ENCODE data around the gene UBL5.
"Not testable (repeated sequence)": the region's sequence is repeated elsewhere in the genome, so short reads cannot be mapped to it uniquely, and the experiment has no call there.

UBL5 gene

DNA sequence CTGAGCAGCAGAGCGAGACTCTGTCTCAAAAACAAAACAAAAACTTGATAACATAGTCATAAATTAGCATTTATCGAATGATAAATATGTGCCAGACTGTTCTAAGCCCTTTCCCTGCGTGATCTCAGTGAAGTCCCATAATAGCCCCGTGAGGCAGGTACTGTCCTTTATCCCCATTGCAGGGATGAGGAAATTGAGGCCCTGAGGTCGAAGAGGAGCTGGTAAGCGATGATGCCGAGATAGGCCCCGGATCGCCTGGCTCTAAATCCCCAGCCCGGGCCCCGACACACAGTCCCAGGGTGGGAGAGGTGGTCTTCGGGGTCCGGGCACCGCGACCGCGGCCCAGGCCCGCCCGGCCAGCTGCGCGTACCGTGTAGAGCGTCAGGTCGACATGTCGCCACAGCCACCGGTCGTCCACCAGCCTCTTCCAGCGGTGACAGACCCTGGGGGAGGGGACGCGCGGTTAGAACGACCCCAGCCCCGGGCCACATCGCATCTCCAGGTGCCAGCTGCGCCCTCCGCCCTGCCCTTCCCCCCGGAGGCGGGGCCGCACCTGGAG, 9.5 kb upstream of the UBL5 start:
- DNase-seq, result no peak

- peak; percentile 94 to 100 for DNase-seq
Measured at GRCh38 chr19:9818734-9819595, 8.8 kb upstream of the UBL5 start, which contains the start of gene FBXL12. FBXL12 (minus strand) TSS chr19:9819079; CDS start chr19:9818813, 266 bp downstream.

DNA sequence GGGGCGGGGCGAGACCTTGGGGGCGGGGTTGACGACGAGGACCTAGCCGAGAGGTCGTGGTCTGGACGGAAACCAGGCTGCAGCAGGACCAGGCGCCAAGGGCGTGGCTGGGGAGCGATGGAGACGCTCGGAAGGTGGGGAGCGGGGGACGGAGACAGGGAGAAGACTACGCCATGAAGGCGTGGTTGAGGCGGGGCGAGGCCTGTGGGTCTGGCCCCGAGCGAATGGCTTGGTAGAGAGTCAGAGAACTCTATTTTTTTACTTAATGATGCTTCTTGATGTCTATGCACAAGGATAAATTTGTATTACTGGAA, 8.2 kb upstream of the UBL5 start:
- DNase-seq, result no peak

DNA sequence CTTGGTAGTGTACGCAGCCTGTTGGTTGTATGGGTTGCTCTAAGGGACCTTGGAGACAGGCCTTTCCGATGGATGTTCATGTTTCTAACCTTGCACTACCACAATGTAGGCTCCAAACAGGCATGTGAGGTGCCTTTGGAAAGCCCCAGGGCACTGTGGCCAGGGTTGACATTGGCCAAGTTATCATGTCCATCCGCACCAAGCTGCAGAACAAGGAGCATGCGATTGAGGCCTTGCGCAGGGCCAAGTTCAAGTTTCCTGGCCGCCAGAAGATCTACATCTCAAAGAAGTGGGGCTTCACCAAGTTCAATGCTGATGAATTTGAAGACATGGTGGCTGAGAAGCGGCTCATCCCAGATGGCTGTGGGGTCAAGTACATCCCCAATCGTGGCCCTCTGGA, 7.7 kb upstream of the UBL5 start:
- not testable (repeated sequence) for DNase-seq

GRCh38 chr19:9823816-9824215, 3.9 kb upstream of the UBL5 start:
- no peak for DNase-seq

DNA sequence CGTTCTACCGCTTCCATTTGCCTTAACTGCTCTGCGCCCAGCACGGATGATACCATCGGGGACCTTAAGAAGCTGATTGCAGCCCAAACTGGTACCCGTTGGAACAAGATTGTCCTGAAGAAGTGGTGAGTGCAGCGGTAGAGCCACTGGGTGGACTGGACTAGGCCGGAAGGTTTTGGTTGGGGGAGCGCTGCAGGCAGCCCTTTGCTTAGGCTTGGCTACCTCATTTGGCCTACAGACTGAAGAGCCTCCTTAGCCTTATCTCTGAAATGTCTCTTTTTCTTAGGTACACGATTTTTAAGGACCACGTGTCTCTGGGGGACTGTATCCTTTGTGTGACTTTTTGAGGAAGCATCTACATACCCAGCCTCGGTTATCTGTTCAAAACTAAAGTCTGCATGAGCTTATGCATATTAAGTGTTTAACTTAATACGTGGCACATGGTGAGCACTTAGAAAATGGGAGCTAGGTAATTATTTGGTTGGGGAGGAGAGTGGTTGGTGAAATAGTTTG, 889 bp downstream of the UBL5 start:
- DNase-seq, result no peak

DNA sequence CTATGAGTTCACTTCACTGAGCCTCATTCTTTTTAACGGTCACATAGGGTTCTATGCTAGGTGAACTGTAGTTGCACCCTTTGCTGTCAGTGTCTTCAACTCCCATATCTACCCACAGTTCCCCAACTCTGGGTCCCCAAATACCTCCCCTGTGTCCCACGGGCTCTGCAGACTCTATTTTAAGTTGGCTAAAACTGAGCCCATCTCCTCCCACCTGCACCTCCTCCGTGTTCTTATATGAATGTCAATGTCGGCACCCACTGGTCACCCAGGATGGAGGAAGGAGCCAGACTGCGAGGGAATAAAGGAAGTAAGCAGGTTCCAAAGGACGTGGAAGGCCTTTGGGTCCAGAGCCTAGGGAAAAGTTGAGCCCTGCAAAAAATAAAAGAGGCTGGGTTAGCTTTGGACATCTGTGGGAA, 6.6 kb downstream of the UBL5 start:
- no peak for DNase-seq

DNA sequence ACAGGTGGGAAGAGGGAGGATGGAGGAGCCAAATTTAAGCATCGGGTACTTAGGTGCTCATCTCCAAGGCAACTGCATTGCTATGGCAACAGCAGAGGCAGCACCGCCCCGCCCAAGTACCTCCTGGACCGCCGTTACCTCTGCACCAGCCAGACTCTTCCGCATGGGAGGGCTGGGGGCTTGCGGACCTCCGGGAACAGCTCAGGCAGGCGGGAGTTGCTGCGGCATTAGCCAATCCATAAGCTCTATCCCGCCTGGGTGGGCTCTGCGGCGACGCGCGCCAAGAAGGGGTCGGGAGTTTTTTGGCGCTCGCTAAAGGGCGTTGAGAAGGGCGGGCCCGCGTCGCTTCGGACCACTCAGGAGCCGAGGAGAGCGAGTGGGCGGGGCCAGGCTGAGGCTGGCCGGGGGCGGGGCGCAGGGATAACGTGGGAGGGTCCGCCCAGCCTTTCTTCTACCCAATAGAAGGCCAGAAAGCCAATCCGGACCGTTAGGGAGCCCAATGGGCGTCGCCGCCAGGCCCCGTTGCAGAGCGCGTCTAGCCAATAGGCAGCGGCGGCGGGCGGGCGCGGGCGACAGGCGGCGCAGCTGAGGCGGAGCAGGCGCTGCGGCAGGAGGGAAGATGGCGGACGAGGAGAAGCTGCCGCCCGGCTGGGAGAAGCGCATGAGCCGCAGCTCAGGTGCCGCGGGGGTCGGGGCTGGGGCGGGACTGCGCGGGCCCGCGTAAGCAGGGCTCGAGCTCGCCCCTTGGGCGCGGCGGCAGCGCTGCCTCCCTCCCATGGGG, 7.2 kb downstream of the UBL5 start, which contains the start of gene PIN1:
TSS of gene PIN1 (plus strand) at position 593 of the 781 bp plus-strand sequence. CDS start at position 620, 27 bp downstream.
- peak; percentile 90 to 98 for DNase-seq

DNA sequence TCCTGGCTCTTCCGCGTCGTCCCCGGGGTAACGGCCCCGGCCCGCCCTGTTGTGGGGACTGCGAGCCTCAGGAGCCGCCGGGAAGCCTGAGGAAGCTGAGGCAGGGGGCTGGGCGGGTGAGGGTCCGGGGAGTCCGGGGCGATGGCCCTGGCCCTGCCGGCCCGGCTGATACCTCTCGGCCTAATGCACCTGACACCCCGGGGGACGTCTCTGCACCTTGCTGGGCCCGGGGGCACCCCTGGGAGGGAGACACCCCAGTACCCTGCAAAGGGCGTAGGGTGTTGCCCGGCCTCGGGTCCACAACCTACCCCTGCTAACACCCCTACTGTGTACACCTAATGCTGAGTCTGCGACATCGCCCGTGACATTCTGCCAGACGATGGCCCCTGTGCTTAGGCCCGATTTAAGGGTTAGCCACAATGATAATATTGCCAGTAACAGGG, 7.8 kb downstream of the UBL5 start:
- no peak for DNase-seq

DNA sequence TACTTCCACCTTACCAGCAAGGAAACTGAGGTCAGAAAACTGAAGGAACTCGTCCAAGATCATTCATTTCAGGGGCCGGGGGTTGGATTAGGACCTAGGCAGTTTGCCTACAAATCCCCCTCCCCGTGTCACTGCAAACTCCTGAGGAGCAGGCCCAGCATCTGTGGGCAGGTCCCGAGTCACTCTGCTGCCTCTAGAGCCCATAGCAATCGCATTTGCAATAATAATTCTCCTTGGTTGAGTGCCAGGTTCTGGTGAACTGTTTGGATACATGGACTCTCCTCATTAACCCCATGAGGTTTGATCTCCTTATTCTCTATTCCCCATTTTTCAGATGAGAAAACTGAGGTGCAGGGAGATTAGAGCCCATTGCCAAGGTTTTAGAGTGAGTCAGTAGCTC, 8.3 kb downstream of the UBL5 start:
- DNase-seq, result peak in 1 of 2 experiments; percentile 15

DNA sequence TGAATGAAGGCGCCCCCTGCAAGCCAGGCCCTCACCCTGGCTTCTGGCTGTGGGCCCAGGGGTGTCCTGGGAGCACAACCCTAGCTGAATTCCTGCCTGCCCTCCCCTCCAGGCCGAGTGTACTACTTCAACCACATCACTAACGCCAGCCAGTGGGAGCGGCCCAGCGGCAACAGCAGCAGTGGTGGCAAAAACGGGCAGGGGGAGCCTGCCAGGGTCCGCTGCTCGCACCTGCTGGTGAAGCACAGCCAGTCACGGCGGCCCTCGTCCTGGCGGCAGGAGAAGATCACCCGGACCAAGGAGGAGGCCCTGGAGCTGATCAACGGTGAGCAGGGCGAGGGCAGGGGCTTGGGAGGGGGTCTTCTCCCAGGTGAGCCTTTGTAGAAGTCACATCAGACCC, 10.6 kb downstream of the UBL5 start:
- DNase-seq, result no peak

GRCh38 chr19:9839415-9839814, 11.7 kb downstream of the UBL5 start:
- no peak for DNase-seq

DNA sequence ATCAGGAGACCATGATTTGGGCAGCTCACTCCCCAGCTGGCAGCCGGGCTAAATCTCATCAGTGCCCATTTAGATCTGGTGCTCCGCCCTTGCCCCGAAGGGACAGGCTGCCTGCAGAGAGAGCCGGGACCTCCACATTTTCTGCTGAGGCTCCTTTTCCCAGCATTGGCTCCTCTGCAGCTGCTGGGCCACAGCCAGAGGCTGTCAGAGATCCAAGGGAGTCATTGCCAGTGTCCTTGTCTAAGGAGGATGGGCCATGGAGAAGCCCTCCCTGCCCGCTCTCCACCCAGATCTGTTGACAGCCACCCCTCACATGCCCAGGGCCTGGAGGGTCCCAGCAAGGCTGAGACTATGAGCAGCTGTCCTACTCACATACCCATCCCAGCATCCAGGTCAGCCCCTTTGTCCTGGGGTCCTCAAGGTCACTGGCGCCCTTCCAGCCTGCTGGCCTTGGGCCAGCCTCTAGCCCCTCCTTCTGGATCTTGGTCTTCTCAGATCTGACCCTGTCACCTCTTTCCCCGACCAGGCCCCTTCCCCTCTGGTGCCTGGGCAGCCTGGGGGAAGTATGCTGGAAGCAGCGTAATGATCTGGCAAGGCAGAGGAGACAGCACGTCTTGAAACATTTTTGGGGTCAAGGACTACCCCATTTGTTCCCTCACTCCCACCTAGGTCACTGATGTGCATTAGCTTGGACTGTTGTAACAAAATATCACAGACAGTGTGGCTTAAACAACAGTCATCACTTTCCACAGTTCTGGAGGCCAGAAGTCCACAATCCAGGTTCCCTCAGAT, 15.3 kb downstream of the UBL5 start:
- DNase-seq, result no peak

DNA sequence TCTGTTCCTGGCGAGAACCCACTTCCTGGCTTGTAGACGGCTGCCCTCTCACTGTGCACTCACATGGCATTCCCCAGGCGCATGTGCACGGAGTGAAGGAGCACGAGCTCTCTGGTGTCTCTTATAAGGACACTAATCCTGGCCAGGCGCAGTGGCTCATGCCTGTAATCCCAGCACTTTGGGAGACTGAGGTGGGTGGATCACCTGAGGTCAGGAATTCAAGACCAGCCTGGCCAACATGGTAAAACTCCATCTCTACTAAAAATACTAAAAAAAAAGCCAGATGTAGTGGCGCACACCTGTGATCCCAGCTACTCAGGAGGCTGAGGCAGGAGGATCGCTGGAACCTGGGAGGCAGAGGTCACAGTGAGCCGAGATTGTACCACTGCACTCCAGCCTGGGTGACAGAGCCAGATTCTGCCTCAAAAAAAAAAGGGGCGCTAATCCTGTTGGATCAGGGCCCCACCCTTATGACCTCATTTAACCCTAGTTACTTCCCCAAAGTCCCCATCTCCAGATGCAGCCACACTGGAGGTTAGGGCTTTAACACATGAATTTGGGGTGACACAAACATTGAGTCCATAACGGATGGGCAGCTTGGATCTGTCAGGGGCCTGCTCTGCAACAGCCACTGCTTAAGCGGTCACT, 16.0 kb downstream of the UBL5 start:
- not testable (repeated sequence) for DNase-seq

DNA sequence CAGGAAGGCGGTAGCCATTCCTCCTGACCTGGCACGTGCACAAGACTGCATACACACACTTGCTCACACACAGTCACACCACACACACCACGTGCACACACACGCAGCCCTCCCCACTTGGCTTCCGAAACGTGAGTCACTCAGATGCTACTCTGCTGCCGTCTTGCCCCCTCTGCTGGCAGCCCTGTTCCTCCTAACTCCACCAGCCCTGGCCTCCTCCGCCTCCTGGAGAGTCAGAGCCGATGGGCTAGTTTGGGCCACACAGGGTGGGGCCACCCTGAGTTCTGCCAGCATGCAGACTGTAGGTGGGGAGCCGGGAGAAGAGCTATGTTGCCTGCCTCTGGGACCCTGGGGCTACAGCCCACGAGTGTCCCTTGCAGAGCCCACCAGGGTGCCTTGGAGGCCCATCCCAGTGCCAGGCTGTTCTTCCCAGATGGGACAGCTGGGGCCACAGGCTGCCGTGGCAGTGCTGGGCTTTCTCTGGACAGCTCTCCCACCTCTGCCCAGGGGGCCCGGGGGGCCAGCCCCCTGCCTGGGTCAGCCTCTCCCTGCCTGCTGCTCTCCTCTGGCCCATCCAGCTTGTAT, 19.5 kb downstream of the UBL5 start:
- DNase-seq, result peak in 1 of 2 experiments; percentile 50

GRCh38 chr19:9848060-9848459, 20.3 kb downstream of the UBL5 start:
- peak in 1 of 2 experiments; percentile 4 for DNase-seq

DNA sequence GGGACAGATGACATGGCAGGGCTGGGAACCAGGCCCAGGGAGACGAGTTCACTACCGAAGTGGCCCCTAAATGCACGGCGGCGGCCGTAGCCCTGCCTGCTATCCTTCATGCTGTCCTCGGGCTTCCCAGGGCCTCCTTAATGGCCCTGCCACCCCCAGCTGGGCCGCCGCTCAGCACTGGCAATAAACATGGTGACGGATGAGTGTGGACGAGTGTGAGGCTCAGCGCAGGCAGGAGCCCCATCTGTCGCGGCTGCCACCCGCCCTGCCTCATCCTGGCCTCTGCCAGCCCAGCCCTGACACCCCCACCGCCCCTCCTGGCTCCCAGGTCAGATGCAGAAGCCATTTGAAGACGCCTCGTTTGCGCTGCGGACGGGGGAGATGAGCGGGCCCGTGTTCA, 21.0 kb downstream of the UBL5 start:
- no peak for DNase-seq

GRCh38 chr19:9849791-9850190, 22.1 kb downstream of the UBL5 start:
- DNase-seq, result no peak

GRCh38 chr19:9850235-9850959, 22.7 kb downstream of the UBL5 start:
- no peak for DNase-seq

DNA sequence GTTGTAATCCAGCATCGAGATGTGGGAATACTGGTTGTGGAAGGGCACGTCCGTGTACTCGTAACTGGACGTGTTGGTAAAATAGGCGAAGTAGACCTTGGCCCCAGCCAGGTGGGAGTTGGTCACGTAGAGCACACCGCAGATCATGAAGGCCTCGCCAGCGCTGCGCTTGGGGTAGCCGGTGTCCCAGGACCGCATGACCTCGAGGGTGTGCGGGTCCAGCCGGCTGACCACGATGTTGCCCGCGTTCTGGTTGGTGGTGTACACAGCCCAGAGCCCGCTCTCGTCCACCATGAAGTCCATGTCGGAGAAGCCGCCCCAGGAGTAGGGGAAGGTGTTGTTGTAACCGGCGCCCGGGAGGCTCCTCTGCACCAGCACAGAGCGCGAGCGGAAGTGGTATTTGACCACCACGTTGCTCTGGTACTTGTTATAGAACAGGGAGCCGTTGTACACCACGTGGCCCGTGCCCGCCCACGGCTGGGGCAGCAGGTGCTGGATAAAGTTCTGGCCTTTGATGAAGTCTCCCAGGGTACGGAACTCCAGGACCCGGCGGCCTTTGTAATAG, 26.6 kb downstream of the UBL5 start:
- DNase-seq, result no peak

DNA sequence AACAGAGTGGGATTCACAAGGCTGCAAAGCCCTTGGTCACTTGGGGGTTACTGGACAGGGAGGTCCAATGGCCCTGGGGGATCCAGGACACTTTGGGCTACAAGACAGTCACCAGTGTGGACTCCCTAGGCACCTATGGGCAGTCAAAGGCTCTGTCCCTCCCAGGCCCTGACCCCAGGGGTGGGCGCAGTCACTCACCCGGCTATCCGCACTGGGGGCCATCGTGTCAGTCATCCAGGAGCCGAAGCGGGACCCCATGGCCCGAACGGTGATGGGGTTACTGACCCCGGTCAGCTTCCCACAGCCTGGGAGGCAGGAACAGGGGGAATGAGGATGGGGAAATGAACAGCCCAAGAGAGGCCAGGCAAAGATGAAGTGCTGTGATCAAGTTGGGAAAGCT, 28.9 kb downstream of the UBL5 start:
- no peak for DNase-seq
